HG03060 (cell line): ENCODE data around the gene DDR2.
A peak's percentile ranks its signal among the peaks of the same experiment; 100 is the strongest.

Source experiments
- ATAC-seq: cut with Tn5 transposase; IDR thresholded peaks from one replicate; pipeline ENCODE4 v1.9.1; 2021; ENCODE audit warnings: low read depth, moderate number of reproducible peaks; ENCODE audit not compliant: unreplicated experiment

Gene DDR2

DNA sequence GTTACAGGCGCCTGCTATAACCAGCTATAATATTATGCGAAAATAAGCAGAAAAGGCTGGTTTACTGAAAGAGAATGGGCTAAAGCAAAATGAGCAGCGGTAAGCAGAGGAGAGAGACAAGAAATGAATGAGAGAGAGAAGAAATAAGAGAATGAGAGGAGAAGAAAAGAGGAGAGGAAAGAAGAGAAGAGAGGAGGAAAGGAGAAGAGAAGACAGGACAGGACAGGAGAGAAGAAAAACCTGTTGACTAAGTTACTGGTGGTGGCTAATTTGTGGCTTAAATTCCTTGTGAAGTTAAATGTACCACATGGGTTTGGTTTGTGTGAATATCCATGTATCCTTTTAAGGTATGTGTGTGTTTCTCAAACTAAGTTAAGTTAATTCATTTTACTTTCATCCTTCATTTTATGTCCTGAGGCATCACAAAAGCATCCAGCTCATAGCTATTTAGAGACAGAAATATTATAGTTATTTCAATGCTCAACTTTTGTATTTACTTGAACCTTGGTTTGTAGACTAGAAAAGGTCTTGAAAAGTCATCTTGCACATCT is 3.1 kb upstream of the DDR2 start:
- no peak for ATAC-seq

DNA sequence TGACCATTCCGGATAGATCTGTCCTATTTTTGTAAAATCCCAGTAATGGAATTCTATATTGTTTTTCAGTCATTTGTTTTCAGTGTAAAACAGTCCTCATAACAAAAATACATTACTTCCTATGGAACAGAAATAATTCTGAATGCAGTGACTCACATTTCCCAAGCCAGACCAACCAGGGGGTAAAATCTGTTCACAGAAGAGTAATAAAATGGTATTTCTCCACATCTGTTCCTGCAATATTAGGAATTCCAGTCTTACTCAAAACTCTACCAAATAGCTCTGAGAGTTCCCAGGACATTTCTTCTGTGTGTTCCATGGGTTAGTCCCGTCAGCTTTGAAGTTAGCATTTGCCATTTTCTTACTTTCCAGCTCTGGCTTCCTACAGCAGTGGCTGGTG is 2.6 kb upstream of the DDR2 start:
- ATAC-seq, result no peak

DNA sequence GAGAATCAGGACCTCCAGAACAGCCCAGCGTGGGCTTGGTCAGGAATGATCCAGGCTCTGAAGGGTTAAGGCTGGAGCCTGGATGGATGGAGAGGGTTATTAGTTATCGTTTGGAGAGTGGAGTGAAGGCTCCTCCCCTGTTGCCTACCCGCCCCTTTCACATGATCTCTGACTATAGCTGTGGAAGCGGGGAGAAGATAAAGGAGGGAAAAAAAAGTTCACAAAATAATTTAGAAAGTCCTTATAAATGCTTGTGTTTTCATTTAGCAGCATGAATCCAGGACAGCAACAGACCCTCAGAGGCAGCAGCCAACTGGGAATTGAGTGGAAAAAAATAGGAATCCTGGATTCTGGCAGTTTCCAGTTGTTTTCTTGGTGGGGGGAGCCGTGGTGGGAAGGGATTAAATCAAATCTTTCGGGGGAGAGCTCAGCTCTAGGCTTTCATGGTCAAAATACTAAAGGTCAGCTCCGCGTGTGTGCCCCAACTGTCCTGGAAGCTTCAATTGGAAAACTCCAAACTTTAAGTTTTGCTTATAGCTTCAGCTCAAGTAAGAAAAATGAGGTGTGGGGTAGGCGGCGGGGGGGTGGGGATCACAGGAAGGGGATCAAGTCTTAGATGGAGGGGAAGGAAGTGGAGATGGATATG is 595 bp upstream of the DDR2 start:
- ATAC-seq, result no peak

DNA sequence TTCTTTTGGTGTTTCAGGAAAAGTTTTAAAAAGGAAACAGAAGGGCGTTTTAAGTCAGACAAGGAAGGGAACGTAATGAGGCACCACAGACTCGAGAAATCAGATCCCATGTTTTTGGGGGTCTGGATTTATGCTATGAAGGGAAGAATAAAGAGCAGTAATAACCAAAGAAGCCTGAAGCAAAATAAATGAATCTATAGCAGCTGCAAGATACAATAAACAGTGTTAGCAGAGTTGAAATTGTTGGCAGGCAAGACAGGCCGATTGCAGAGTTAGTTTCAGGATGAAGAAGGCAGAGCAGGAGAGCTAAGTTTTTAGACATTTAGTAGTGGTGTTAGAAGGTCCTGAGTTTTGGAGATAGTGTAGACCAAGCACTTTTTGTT is 425 bp downstream of the DDR2 start:
- ATAC-seq, result no peak

DNA sequence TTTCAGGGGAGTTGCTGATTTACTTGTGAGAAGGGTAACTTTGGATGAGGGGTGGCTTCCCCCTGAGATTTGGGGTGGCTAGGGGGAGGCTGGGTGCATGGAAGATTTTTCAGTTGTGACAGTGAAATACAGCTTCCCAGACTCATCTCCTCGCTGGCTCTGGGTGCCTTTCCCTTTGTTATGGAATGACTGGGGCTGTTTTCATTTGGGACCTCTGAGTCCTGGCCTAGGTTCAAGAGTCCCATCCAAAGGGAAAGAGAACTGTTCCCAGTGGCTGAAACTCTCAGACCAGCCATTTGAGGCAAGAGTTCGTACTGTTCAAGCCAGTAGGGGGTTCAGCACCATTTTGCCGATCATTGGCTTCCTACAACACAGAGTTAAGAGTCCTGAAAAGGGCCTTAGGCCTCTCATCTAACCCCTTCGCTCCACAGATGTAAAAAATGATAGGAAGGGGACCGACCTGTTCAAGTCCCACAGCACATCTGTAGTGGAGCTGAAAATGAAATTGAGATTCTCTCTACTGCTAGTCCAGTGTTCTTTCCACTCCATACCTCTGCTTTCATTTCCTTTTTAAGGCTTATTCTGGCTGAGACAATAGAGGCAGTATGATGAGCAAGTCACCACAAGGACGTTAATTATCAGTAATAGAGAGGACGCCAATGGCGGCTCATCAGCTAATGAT is 958 bp downstream of the DDR2 start:
- no peak for ATAC-seq

DNA sequence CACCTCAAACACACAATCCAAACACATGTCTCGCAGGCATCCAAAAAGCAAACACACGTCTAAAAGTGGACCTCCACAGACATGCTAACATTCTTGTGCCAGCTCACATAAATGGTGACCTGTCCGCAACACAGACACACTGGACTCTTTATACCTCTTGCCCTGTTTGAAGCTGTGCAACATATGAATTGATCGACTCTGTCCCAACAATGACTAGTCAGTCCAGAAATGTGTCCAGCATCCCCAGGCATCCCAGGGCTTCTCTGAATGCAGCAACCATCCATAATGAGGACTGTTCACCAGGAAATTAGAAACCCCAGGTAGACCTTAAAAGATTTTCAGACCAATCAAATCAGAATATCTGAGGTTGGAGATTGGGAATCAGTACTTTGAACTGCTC is 3.2 kb downstream of the DDR2 start:
- no peak for ATAC-seq

DNA sequence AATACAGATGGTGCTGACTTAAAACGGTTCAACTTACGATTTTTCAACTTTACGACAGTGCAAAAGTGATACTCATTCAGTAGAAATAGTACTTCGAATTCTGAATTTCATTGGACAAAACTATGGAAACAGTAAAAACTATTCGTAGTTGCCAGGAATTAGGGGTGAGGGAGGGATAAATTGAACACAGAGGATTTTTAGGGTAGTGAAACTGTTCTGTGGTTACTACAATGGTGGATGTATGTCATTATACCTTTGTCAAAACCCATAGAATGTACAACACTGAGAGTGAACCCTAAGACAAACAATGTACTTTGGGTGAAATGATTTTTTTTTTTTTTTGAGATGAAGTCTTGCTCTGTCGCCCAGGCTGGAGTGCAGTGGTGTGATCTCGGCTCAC is 7.5 kb downstream of the DDR2 start:
- ATAC-seq, result no peak

DNA sequence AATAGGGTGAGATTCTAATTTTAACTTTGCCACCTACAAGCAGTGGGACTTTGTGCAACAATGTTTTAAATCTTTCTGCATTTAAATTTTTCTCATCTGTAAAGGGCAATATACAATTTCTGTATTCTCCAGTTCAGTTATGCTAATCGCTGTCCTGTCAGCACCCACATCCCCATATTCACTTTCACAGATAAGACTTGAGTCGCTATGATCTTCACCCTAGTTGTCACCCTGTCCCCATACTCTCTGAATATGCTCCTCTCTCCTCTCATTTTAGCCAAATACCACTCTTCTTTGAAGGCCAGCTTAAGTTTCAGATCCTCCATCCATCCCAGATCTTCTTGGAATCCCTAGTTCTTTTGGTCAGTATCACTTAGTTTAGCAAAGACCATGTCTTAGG is 8.8 kb downstream of the DDR2 start:
- ATAC-seq, result no peak

DNA sequence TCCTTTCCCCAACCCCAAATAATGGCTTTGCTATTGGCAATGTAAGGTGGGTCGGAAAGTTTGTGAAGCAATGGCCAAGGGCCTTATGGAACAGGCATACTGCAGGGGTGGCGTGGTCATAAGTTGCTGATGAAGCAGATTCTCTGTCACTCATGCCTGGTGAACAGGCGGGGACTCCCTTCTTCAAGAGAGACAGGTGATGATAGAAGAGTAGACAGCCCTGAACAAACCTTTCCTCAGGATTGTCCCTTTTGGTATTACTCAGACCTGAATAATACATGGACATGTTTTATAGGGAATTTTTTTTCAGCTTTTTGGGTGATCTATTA is 12.7 kb downstream of the DDR2 start:
- ATAC-seq, result no peak

DNA sequence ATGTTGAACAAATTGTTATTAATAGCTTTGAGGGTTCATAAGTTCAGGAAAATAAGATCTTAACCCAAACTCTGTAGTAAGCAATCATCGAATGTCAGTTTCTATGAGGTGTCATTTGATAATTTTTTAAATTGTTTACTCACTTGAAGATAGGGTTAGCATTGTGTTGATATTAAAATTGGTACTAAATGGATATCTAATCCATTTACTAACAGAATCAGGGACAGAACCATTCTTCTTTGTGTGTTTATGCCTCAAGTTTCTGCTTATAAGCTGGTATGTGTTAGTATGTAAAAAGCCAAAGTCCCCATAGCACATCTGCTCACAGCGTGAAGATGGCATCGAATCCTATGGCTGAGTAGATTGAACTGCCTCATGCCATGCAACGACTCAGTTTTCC is 13.4 kb downstream of the DDR2 start:
- no peak for ATAC-seq

DNA sequence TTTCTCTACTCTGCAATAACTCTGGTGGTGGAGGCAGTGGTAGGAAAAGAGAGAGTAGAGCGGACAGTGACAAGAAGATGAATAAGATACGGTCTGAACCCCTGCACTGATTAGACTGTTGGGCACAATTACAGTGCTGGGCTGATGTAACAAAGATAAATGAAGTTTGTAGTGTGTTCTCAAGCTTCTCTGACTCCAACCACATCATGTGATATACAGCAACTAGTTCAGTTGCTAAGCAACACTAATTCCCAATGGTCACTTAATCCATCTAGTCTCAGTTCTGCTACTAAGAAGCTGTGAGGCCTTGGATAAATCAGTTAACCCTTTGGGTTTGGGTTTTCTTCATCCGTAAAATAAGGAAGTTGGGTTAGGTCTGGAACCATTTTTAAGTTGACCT is 17.3 kb downstream of the DDR2 start:
- ATAC-seq, result no peak

DNA sequence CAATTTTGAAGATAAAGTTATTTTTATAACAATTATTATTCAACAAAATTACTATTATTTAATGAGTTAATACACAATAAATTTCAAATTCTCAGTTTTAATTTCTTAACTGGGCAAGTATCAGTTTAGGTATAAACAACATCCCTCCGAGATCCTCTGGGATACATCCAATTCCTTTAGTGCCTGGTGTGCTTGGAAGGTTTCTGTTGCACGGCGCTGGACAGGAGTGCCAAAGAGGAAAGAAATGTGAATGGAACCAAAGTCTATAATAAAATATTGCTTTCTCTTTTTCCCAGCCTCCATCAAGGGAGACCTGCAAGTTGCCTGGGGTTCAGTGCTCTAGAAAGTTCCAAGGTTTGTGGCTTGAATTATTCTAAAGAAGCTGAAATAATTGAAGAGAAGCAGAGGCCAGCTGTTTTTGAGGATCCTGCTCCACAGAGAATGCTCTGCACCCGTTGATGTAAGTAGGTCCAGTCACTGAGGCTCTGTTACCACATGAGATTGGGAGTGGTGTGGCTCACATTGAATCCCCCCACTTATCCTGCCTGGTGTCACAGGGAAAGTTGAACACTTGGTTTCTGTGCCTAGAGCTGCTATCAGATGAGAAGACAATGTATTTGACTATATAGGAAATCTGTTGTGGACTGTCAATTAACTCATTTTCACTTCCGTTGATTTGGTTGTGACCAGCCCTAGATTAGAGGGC is 22.8 kb downstream of the DDR2 start:
- ATAC-seq, result no peak

DNA sequence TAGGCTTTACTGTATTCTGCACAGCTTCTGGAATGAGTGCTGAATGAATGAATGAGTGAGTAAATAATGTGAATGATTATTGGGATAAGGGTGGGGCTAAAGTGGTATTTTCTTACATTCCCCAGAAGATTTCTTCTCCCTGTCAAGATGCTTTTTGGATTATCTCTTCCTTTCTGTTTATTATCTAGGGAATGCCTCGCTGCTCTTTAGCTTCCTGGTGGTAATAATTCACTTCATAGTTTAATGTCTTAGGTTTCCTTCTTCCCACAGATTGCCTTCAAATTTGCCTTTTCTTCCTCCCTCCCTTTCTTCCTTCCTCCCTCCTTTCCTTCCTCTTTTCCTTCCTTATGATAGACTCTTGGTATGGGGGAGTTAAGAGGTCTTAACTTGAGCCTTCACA is 24.0 kb downstream of the DDR2 start:
- ATAC-seq, result no peak

DNA sequence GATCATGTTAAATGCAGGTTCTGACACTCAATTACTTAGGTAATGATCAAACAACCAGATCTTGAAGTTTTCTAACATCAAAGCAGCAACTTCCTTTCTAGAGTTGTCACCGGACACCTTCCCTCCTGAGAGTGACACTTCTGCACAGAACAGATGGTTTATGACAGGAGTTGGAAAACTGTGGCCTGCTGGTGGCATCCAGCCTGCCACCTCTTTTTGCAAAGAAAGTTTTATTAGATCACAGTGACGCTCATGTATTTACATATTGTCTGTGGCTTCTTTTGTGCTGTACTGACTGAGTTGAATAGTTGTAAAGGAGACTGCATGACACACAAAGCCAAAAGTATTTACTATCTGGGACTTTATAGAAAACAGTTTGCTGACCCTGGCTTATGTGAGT is 28.3 kb downstream of the DDR2 start:
- ATAC-seq, result no peak

DNA sequence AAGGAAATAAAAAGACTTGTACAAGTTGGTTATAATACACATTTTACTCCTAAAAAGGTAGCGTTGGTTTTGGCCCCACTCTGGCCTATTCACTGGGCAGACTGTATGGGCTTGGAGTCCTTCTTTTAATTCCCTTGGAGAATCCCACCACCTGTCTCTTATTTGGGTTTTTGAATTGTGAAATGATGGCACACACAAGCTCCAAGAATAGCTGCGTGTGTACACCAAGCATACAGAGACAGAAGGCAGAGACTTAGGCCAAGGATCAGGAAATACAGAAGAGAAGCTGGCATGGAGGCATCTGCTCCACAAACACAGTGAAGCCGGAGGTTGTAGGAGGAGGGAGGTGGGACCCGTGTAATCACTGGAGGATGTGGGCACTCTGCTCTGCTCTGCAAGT is 29.1 kb downstream of the DDR2 start:
- ATAC-seq, result no peak

DNA sequence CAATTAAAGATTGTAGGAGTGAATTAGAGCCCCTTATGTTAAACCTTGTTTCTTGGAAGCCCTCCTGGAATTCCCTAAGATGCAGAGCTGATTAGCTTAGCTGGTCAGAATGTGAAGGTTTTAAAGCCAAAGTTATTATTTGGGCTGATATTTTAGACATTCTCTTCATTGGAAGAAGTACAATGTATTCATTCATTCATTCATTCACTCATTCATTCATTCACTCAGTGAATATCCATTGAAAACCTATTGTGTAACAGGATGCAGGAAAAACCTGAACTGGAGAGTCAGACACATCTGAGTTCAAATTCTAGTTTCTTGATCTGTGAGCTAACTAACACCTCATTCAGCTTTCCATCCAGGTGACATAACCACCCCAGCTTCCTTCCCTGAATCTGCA is 29.7 kb downstream of the DDR2 start:
- ATAC-seq, result no peak

DNA sequence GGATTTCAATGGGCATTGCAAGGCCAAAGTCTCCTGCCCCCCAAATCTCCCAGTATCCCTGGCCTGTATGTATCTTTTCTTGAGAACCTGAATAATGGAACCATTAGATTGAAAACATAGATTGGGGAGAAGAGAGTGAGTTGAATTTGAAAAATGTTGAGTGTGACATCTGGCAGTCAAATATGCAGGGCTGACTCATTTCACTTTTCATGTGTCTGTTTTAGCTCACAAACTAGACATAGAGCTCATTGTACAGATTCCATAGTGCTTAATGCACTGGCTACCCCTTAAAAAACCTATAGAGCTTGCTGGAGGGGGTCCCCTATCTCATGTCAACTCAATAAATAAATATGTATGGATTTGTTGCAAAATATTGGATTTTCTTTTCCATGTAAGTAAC is 30.8 kb downstream of the DDR2 start:
- peak; percentile 39 for ATAC-seq

DNA sequence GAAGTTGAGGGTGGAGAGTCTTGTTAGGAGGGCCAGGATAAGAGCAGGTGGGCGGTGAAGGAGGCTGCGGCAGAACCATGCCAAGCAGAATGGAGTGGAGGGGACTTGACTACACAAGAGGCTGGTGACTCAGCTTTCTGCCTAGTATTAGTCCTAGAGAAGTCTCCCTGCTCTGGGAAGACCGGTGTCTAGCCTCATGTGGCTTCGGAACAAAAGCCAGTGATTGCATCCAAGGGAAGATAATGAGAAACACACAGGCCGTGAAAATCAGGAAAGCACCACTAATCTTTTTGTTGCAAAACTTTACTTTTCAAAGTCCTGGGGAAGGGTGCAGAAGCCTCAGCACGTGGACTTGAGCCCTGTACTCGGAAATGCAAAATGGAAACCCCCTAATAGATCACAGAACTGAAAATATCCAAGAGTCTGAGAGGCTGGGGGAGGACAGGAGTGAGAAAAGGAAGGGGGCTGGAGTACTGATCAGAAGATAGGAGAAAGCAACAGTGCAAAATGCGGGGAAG is 31.4 kb downstream of the DDR2 start:
- ATAC-seq, result no peak

DNA sequence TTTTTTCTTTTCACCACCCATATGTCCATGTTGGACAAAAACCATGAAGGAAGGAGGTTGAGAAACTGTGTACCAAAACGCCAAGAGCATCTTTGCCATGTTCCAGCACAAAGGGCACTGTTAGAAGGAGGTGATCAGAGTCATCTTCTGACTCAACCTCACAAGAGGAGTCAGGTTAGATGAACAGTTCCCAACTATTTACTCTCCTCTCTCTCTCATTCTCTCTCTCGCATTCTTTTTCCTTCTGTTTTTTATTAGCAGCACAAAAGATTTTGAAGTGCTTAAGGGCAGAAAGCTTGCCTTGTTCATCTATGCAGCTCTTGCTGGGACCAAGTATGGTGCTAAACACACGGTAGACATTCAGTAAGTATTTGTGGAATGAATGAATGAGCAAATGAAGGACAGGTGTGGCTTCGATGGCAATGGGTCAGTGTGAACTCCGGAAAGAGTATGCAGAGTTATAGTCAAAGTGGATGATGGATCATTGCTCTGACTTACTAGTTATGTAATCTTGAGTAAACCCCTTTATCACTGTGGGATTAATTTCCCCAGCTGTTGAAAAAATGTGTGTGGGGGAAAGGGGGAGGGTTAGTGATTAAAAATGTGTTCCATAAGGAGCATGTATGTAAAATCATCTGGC is 33.9 kb downstream of the DDR2 start:
- no peak for ATAC-seq

DNA sequence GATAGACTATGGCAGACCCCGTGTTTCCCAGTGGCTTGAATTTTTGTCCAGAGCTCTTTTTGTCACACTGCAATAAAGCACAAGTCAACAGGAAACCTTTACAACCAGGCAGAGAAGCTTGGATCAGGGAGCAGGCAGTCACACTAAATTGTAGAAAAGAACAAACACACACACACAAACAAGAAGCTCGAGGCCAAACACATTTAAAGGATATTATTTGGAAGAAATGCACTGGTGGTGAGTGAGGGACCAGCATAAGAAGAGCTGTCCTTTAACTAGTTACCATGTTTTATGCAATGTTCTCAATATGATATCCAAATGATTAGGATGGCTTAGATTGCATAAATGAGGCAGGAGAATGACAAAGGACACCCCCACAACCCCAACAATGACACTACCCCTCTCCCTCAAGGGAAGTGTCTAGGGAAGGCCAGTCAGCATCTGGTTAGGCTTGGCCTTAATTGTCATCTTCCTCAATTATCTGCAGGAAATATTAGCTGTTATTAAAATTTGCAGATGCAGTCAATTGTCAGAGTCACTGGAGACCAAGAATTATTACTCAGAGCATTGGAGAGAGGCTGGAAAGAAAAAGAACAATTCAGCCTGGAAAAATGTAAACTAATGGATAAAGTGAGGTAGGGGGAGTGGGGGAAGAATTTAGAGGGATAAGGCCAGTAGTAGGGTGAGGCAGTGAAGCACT is 35.3 kb downstream of the DDR2 start:
- no peak for ATAC-seq
